Motor neuron (in vitro differentiated cells): Measurements from ENCODE around the gene THOP1. TPM values are rescaled to one million over a fixed set of nuclear protein-coding genes. Genes with fewer than 3 reads are reported as not detected.
"Not testable (repeated sequence)": the region's sequence is repeated elsewhere in the genome, so short reads cannot be mapped to it uniquely, and the experiment has no call there.

Source experiments
- ATAC-seq, 8 experiments: fragments of 200-7000 bp; cut with Tn5 transposase; replicated peaks in 6 of 8; 2 replicates each; pipeline ENCODE4 v1.8.0; 2021; ENCODE audit warnings: mild to moderate bottlenecking in 8 of 8, moderate library complexity in 8 of 8
- H3K27ac ChIP-seq, 2 donors: fragments of 250-450 bp; sonication (Bioruptor Pico); 2 replicates each; pipeline ENCODE4 v1.9.0; 2021; ENCODE audit warnings: antibody characterized with exemption in 2 of 2, mild to moderate bottlenecking in 2 of 2, moderate library complexity in 1 of 2
- H3K4me1 ChIP-seq, 2 donors: fragments of 250-450 bp; sonication (Bioruptor Pico); replicated peaks in 1 of 2; 2 replicates each; pipeline ENCODE4 v1.6.1; 2021; ENCODE audit warnings: antibody characterized with exemption in 2 of 2, mild to moderate bottlenecking in 2 of 2, moderate library complexity in 1 of 2
- H3K4me3 ChIP-seq, 5 donors: fragments of 250-450 bp; sonication (Bioruptor Pico); 2 replicates each; pipeline ENCODE4 v1.9.0; 2021; ENCODE audit warnings: antibody characterized with exemption in 5 of 5, mild to moderate bottlenecking in 5 of 5, moderate library complexity in 4 of 5
- WGBS, 10 experiments: fragments of 450-650 bp; shearing (Covaris generic); methylation state at CpG; one replicate each; pipeline ENCODE4 v1.0.0; 2022; 5-methylcytosine and 5-hydroxymethylcytosine counted together
- in situ Hi-C, 9 experiments: fragments of 400-800 bp; cut with MboI; loops; one replicate each; pipeline ENCODE4 v1.15.0; 2021; ENCODE audit warnings: low sequenced_read_pairs in 9 of 9, low pct_unique_long_range_greater_than_20kb in 2 of 9; ENCODE audit not compliant: unreplicated experiment in 9 of 9
- total RNA-seq, 8 experiments: library from RNA; unstranded; fragments of 300-600 nt; gene quantifications; 2 replicates each; pipeline versions ENCODE4 v1.2.3 to v1.2.4, GENCODE V29; 2022

Gene THOP1
- total RNA-seq, 8 experiments from 2014 or later: 27.5 to 108 (median 41.7) TPM

- H3K4me1 ChIP-seq: no peaks in the 10 kb centered on the region
- in situ Hi-C loops: no loop called here
- H3K27ac ChIP-seq: no peak overlapping the region
- no peak overlapping the region for H3K4me3 ChIP-seq
- WGBS, 10 experiments: 20 to 100% (median 77%) methylated on average over 1 to 6 of the region's 35 CpGs; no CpG with 5 or more reads in 6 of the 10 experiments
- peak in 1 of 8 experiments; percentile 1 for ATAC-seq
Measured at GRCh38 chr19:2813235-2814160, 28.2 kb downstream of the THOP1 start.

GRCh38 chr19:2814426-2814825 lies 29.1 kb downstream of the THOP1 start:
- H3K4me1 ChIP-seq: no peaks in the 10 kb centered on the region
- no peak overlapping the region for H3K27ac ChIP-seq
- H3K4me3 ChIP-seq: no peak overlapping the region
- 82 to 100% (median 97%) methylated on average over 1 to 3 of the region's 11 CpGs; no CpG with 5 or more reads in 6 of the 10 experiments for WGBS, 10 experiments
- in situ Hi-C loops: no loop called here
- ATAC-seq: no peak

- H3K27ac ChIP-seq: no peak overlapping the region
- H3K4me3 ChIP-seq: no peak overlapping the region
- in situ Hi-C loops: no loop called here
- no peaks in the 10 kb centered on the region for H3K4me1 ChIP-seq
- 94 to 100% methylated on average over 1 to 3 of the region's 13 CpGs; no CpG with 5 or more reads in 8 of the 10 experiments for WGBS, 10 experiments
- no peak for ATAC-seq
Measured at GRCh38 chr19:2815191-2815614, 29.9 kb downstream of the THOP1 start.

- H3K4me1 ChIP-seq: no peaks in the 10 kb centered on the region
- no peak overlapping the region for H3K4me3 ChIP-seq
- WGBS, 10 experiments: 67 to 100% (median 94%) methylated on average over 1 to 4 of the region's 15 CpGs; no CpG with 5 or more reads in 4 of the 10 experiments
- ATAC-seq: no peak
- no peak overlapping the region for H3K27ac ChIP-seq
- in situ Hi-C loops: no loop called here
Measured at GRCh38 chr19:2815923-2816322, 30.6 kb downstream of the THOP1 start.

- Histone ChIP-seq H3K4me1 (no peaks in the 10 kb centered on the region), H3K27ac (no peak overlapping the region), H3K4me3 (no peak overlapping the region)
- in situ Hi-C loops: no loop called here
- WGBS, 10 experiments: 85 to 100% (median 90%) methylated on average over 1 to 7 of the region's 16 CpGs; no CpG with 5 or more reads in 5 of the 10 experiments
- ATAC-seq: no peak
Measured at GRCh38 chr19:2816641-2817040, 31.3 kb downstream of the THOP1 start.

GRCh38 chr19:2817237-2817829 lies 32.0 kb downstream of the THOP1 start:
- ATAC-seq, H3K4me3 ChIP-seq, H3K27ac ChIP-seq, in situ Hi-C loops, H3K4me1 ChIP-seq: not testable (repeated sequence)
- WGBS, 10 experiments: 53 to 100% (median 91%) methylated on average over 3 to 13 of the region's 22 CpGs; no CpG with 5 or more reads in 2 of the 10 experiments

GRCh38 chr19:2819540-2820111 lies 34.3 kb downstream of the THOP1 start, which contains the start of gene ZNF554:
Gene ZNF554 (plus strand): TSS chr19:2819868. CDS start chr19:2820072, 204 bp downstream.
- WGBS, 10 experiments: 0 to 11% (median 0%) methylated on average over 1 to 17 of the region's 64 CpGs; no CpG with 5 or more reads in 3 of the 10 experiments
- Histone ChIP-seq H3K4me1 (no peaks in the 10 kb centered on the region), H3K27ac (peak within 1 kb of the TSS; percentile 27 to 78), H3K4me3 (peak within 1 kb of the TSS; percentile 64 to 87 (median 77))
- ATAC-seq: peak; percentile 87 to 96 (median 93)
- in situ Hi-C loops: no loop called here

- in situ Hi-C loops: no loop called here
- H3K4me1 ChIP-seq: no peaks in the 10 kb centered on the region
- peak overlapping the region; percentile 27 to 78 for H3K27ac ChIP-seq
- peak in 3 of 8 experiments; percentile 12 to 50 (median 20) for ATAC-seq
- WGBS, 10 experiments: 0 to 20% (median 11%) methylated on average over 1 to 12 of the region's 36 CpGs; no CpG with 5 or more reads in 7 of the 10 experiments
- H3K4me3 ChIP-seq: peak overlapping the region; percentile 64 to 87 (median 77)
Measured at GRCh38 chr19:2820112-2820702, 34.9 kb downstream of the THOP1 start.

GRCh38 chr19:2822846-2823245 lies 37.5 kb downstream of the THOP1 start:
- no peak overlapping the region for H3K4me3 ChIP-seq
- no peak overlapping the region for H3K27ac ChIP-seq
- no peaks in the 10 kb centered on the region for H3K4me1 ChIP-seq
- WGBS, 10 experiments: 80 to 100% (median 92%) methylated on average over 1 to 4 of the region's 5 CpGs; no CpG with 5 or more reads in 5 of the 10 experiments
- ATAC-seq: no peak
- in situ Hi-C loops: no loop called here

- no peak for ATAC-seq
- Histone ChIP-seq H3K4me1 (no peaks in the 10 kb centered on the region), H3K4me3 (no peak overlapping the region), H3K27ac (no peak overlapping the region)
- 72 to 100% (median 100%) methylated on average over 1 to 5 of the region's 9 CpGs; no CpG with 5 or more reads in 5 of the 10 experiments for WGBS, 10 experiments
- in situ Hi-C loops: no loop called here
Measured at GRCh38 chr19:2823646-2824045, 38.3 kb downstream of the THOP1 start.

- Histone ChIP-seq H3K4me3 (no peak overlapping the region), H3K4me1 (no peaks in the 10 kb centered on the region), H3K27ac (no peak overlapping the region)
- WGBS, 10 experiments: 25 to 100% (median 72%) methylated on average over 1 to 4 of the region's 8 CpGs; no CpG with 5 or more reads in 6 of the 10 experiments
- ATAC-seq: no peak
- in situ Hi-C loops: no loop called here
Measured at GRCh38 chr19:2824129-2824528, 38.8 kb downstream of the THOP1 start.

GRCh38 chr19:2827022-2827421 lies 41.7 kb downstream of the THOP1 start:
- no peak for ATAC-seq
- 57 to 100% (median 78%) methylated on average over 1 to 2 of the region's 2 CpGs; no CpG with 5 or more reads in 4 of the 10 experiments for WGBS, 10 experiments
- H3K4me3 ChIP-seq: no peak overlapping the region
- no peak overlapping the region for H3K27ac ChIP-seq
- in situ Hi-C loops: loop anchor here in 1 of 9 experiments (25.0 kb wide), 1 partner anchor 110 kb away; the partner anchor contains the start of gene ZNF77
- H3K4me1 ChIP-seq: no peaks in the 10 kb centered on the region
